GM23248 (cell line): ENCODE data around the gene PAQR8.

Experiments used
- EZH2 ChIP-seq: fragments of 200-600 bp; sonication (generic); IDR thresholded peaks from 2 replicates; pipeline ENCODE4 v1.6.1; 2018; ENCODE audit warnings: antibody characterized with exemption, mild to moderate bottlenecking; ENCODE audit not compliant: insufficient read depth, poor library complexity, severe bottlenecking
- EZH2phosphoT487 ChIP-seq: fragments of 200-600 bp; sonication (generic); IDR thresholded peaks from 2 replicates; pipeline ENCODE4 v1.6.1; 2018; ENCODE audit warnings: antibody characterized with exemption, moderate library complexity, mild to moderate bottlenecking, low read depth; ENCODE audit not compliant: insufficient read depth

DNA sequence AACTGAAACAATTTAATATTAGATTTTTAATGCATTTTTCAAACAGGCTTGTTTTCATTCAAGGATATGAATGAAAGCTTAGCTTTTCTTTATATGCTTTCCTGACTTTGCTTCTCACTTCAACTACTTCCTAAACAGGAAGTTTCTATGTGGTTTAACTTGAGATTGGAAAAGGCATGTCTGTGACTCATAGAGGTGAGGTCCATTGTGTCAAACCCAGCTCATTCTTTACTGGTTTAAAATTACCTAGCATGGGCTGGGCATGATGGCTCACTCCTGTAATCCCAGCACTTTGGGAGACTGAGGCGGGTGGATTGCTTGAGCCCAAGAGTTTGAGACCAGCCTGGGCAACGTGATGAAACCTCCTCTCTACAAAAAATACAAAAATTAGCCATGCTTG, 92.6 kb downstream of the PAQR8 start:
- TF ChIP-seq EZH2phosphoT487 (no peak), EZH2 (no peak)
